HG03060 (cell line): ENCODE results near the gene COL13A1.

ENCODE experiments used
- ATAC-seq: cut with Tn5 transposase; IDR thresholded peaks from one replicate; pipeline ENCODE4 v1.9.1; 2021; ENCODE audit warnings: low read depth, moderate number of reproducible peaks; ENCODE audit not compliant: unreplicated experiment

The COL13A1 gene

GRCh38 chr10:69789164-69789576, 12.5 kb upstream of the COL13A1 start:
- ATAC-seq: no peak

GRCh38 chr10:69791812-69792211, 9.9 kb upstream of the COL13A1 start:
- ATAC-seq: no peak

GRCh38 chr10:69792341-69792740, 9.4 kb upstream of the COL13A1 start:
- no peak for ATAC-seq

DNA sequence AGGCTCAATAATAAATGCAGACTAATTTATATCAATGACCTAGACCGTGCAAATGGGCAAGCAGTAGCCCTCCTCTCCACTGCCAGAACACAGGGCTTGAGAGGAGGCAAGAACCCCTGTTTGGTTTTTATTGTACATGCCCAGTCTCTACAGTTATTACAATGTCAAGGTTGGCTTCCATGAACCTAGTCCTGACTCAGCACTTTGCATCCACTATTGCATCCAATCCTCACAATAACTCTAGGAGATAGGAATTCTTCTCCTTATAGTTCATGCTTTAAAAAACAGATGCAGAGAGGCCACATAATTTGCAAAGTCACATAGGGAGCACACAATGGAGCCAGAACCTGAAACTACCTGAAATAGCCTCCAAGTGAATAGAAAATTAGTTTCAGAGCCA, 7.0 kb upstream of the COL13A1 start:
- ATAC-seq: no peak

DNA sequence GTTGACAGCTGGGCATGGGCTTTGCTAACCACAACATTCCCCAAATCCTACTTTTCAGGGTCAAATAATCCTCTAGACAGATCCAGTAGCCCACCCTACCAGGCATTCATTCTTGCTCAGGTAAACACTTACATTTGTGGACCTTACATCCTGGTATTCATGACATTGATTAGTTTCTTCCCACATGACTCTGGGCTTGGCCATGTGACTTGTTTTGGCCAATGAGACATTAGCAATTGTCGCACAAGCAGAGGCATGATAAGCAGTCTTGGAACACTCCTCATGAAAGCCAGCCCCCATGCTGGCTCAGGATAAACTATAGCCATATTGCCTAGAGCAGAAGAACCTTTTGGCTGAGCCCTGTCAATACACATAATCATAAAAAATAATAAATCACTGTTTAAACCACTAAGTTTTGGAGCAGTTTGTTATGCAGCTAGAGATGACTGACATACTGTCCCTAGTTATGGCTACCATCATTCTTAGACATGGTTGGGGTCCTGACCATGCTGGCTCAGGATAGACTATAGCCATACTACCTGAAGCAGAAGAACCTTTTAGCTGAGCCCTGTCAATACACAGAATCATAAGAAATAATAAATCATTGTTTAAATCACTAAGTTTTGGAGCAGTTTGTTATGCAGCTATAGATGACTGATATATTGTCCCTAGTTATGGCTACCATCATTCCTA, 6.3 kb upstream of the COL13A1 start:
- ATAC-seq: no peak

- ATAC-seq: no peak
Measured at GRCh38 chr10:69797959-69798358, 3.7 kb upstream of the COL13A1 start.

- ATAC-seq: no peak
Measured at GRCh38 chr10:69800109-69800508, 1.6 kb upstream of the COL13A1 start.

DNA sequence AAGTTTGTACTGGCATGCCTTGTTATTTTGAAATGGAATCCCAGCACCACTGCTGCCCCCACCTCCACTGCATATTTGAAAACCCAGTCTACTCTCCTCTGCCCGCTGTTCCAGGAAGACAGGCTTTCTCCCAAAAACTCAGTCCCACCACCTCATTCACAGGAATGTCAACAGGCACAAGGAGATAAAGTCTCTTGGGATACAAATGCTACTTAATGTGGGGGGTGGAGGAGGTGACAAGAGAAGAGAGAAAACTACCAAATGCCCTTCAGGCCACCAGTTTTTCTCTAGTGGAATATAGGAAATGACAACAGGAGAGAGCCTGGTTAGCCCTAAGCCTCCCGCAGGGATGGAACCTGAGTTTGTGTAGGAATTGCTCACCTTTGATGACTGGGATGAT, 1.0 kb upstream of the COL13A1 start:
- ATAC-seq: no peak

DNA sequence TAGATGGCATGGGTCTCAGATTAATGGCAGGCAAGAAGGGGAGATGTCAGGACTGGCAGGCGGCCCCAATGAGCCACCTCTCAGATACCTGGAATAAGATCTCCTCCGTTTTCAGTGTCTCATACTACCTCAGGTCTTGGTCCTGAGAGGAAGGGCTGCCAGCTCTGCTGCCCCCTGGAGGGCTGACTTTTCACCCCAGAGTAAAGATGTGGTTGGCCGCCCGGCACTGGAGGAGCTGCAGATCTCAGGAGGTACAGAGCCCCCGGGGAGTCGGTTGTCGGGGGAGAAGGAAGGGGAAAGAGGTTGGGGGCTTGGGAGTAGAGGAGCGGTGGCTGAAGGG, 642 bp upstream of the COL13A1 start:
- no peak for ATAC-seq

GRCh38 chr10:69802424-69803161, 887 bp downstream of the COL13A1 start:
- ATAC-seq: no peak

DNA sequence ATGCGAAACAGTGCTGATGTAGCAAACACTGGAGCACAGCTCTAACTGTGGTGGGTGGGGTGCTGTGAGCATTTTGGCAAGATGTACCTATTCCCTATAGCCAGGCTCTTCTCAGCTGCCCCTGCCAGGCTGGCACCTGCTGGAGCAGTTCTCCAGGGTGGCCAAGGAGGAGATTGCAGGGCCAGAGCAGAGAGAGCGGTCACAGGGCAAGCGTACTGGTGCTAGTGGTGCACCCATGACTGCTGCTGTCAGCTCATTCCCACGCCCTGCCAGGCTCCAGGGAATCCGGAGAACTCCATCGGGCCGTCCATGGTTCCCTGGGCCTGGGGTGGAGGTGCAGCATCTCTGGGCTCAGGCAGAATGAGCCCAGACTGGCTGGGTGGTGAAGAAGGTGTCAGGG, 2.1 kb downstream of the COL13A1 start:
- no peak for ATAC-seq

DNA sequence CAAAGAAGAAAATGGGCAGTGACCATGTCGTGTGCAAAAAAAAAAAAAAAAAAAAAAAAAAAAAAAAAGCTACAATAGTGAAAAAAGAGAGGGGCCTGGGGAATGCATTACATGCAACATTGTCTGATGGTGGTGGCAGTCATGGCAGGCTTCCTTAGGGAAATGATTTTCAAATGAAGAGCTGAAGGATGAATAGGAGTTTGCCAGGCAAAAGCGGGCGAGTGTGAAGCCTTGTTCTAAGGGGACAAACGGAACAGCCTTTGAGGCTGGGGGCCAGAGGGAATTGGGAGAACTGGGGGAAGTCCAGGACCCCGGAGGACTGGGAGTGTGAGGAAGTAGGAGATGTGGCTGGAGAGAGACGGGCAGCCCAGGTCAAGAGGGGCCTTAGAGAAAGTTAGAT, 3.1 kb downstream of the COL13A1 start:
- no peak for ATAC-seq

DNA sequence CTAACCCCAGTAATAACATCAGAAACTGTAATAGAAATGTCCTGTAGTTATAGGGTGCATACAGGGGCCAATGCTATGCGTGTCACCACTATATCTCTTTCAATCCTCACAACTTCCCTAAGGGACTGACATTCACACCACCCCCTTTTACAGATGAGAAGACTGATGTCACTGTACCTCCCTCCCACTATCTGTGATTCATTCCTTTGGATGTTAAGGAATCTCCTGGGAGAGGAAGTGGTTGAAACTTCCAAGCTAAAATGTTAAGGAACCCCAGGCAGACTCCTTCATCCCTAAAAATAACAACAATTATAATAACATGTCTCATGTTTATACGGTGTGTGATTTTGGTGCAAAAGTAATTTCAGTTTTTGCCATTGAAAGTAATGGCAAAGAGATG, 5.4 kb downstream of the COL13A1 start:
- ATAC-seq: no peak

DNA sequence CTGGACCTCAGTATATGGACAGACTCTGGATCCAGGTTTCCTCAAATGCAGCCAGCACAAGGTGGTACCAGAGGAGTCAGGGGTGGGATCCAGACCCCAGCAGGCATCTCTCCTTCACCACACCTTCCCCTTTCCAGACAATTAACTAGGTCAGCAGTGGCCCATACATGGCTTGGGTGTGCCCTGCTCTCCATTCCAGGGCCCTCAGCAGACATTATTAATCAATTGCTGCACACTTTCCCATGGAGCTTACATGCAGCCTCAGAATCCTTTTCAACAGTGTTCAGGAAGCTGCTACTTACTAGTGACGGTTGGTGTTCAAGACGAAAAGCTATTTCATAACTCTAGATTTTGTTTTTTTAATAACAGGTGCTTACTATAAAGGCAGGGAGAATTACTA, 6.0 kb downstream of the COL13A1 start:
- ATAC-seq: no peak

GRCh38 chr10:69809318-69809717, 7.6 kb downstream of the COL13A1 start:
- ATAC-seq: no peak

GRCh38 chr10:69810097-69810496, 8.4 kb downstream of the COL13A1 start:
- ATAC-seq: no peak

- ATAC-seq: no peak
Measured at GRCh38 chr10:69810675-69811397, 9.1 kb downstream of the COL13A1 start.

GRCh38 chr10:69813632-69814031, 11.9 kb downstream of the COL13A1 start:
- no peak for ATAC-seq

GRCh38 chr10:69814251-69814650, 12.5 kb downstream of the COL13A1 start:
- ATAC-seq: no peak

DNA sequence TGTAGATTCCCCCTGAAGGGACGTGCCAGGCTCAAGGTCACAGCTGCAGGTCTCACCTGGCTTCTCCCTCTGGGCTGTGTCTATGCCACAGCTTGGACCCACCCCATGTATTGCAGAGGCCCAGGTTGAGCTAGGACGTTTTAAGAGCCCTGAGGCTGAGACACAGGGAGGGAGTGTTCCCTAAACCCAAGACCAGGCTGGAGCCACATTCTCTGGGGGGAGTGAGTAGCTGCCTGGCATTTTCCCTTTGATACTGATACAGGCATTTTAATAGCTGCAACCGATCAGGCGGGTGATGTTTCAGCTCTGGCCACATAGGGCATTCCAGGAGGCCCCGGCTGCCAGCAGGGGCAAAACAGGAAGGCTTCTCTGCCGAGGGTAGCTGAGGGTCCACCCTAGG, 13.4 kb downstream of the COL13A1 start:
- no peak for ATAC-seq

- ATAC-seq: no peak
Measured at GRCh38 chr10:69816521-69816920, 14.8 kb downstream of the COL13A1 start.
